Measurements from ENCODE around the gene MTUS2. TPM values are rescaled to one million over a fixed set of nuclear protein-coding genes. Genes with fewer than 3 reads are reported as not detected.
"Not testable (repeated sequence)": the region's sequence is repeated elsewhere in the genome, so short reads cannot be mapped to it uniquely, and the experiment has no call there.

The MTUS2 gene
- total RNA-seq, 1 experiment from 2014 or later = 1.7 TPM

DNA sequence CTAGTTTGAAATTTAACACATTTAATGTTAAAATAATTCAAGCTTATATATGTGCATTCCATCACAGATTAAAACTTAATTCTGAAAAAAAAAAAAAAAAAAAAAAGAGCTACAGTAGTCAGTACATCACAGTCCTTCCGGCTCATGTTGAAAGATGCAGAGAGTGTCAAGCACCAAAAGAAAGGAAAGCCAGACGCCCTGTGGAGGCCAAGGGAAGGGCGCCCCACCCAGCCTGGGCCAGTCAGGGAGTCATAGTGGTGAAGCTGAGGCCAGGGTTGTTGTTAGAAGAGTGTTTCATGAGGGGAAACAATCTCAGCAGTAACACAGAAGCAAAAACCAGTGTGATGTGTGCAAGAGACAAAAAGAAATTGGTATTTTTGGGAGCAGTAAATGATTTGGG, 375.3 kb downstream of the MTUS2 start:
- intact Hi-C loops (cut with micrococcal nuclease; ENCODE audit: unreplicated experiment) = no loop called here
- POLR2A ChIA-PET = interaction anchor here (0.6 kb wide), 1 partner anchor 178 kb away, joined by 4 read pairs; no protein-coding TSS in a partner anchor

DNA sequence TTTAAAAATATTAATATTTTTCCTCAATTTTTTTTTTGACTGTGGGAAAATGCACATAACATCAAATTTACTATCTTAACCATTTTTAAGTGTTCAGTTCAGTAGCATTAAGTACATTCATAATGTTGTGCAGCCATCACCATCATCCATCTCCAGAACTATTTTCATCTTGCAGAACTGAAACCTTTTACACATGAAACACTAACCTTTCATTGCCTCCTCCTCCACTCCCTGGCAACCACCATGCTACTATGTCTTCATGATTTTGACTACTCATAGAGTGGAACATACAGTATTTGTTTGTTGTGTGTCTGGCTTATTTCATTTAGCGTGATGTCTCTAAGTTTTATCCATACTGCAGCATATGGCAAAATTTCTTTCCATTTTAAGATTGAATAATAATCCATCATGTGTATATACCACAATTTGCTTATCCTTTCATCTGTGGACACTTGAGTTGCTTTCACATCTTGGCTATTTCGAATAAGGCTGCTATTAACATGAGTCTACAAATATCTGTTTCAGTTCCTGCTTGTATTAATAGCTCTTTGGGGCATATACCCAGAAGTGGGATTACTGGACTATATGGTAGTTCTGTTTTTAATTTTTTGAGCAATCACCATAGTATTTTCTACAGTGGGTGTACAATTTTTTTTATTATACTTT, 376.4 kb downstream of the MTUS2 start:
- Histone ChIP-seq H3K27me3 (replicated peaks; ENCODE audit: control insufficient read depth, insufficient read depth, low read length) (no peaks in the 10 kb centered on the region), H3K4me1 (no peaks in the 10 kb centered on the region), H3K9me3 (no peaks in the 10 kb centered on the region), H3K36me3 (ENCODE audit: control insufficient read depth, insufficient read depth, low read length) (no peaks in the 10 kb centered on the region), H3K4me3 (ENCODE audit: low read depth, low read length) (no peak overlapping the region)
- Mint-ChIP-seq H3K36me3 (ENCODE audit: insufficient read depth, unreplicated experiment) (no peaks in the 10 kb centered on the region), H3K27me3 (ENCODE audit: insufficient read depth, unreplicated experiment) (no peaks in the 10 kb centered on the region), H3K4me1 (ENCODE audit: low read depth, unreplicated experiment) (no peaks in the 10 kb centered on the region), H3K27ac (ENCODE audit: unreplicated experiment) (no peak overlapping the region), H3K4me3 (ENCODE audit: unreplicated experiment) (no peak overlapping the region), H3K9me3 (ENCODE audit: unreplicated experiment) (peaks cover 6% of the 10 kb centered on the region)
- TF ChIP-seq, protein P1, sequence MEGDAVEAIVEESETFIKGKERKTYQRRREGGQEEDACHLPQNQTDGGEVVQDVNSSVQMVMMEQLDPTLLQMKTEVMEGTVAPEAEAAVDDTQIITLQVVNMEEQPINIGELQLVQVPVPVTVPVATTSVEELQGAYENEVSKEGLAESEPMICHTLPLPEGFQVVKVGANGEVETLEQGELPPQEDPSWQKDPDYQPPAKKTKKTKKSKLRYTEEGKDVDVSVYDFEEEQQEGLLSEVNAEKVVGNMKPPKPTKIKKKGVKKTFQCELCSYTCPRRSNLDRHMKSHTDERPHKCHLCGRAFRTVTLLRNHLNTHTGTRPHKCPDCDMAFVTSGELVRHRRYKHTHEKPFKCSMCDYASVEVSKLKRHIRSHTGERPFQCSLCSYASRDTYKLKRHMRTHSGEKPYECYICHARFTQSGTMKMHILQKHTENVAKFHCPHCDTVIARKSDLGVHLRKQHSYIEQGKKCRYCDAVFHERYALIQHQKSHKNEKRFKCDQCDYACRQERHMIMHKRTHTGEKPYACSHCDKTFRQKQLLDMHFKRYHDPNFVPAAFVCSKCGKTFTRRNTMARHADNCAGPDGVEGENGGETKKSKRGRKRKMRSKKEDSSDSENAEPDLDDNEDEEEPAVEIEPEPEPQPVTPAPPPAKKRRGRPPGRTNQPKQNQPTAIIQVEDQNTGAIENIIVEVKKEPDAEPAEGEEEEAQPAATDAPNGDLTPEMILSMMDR (IDR thresholded peaks at IDR 0.05; ENCODE audit: insufficient read depth in 1 of 2, low read depth in 1 of 2, low read length in 1 of 2, severe bottlenecking in 1 of 2, unreplicated experiment in 1 of 2) = no peak
- intact Hi-C loops (cut with micrococcal nuclease; ENCODE audit: unreplicated experiment) = no loop called here
- POLR2A ChIA-PET = no interaction called here
- no TSS peak for BruUV-seq (replicated peaks)
- no peak for DNase-seq
- CTCF ChIA-PET = no interaction called here

More for the DNA sequence above, 375.3 kb downstream of the MTUS2 start:
- Histone ChIP-seq H3K36me3 (ENCODE audit: control insufficient read depth, insufficient read depth, low read length) (no peaks in the 10 kb centered on the region), H3K9me3 (no peaks in the 10 kb centered on the region), H3K4me1 (no peaks in the 10 kb centered on the region), H3K27me3 (replicated peaks; ENCODE audit: control insufficient read depth, insufficient read depth, low read length) (no peaks in the 10 kb centered on the region), H3K4me3 (ENCODE audit: low read depth, low read length) (no peak overlapping the region)
- Mint-ChIP-seq H3K4me3 (ENCODE audit: unreplicated experiment) (no peak overlapping the region), H3K4me1 (ENCODE audit: low read depth, unreplicated experiment) (no peaks in the 10 kb centered on the region), H3K9me3 (ENCODE audit: unreplicated experiment) (peaks cover 6% of the 10 kb centered on the region), H3K36me3 (ENCODE audit: insufficient read depth, unreplicated experiment) (no peaks in the 10 kb centered on the region), H3K27me3 (ENCODE audit: insufficient read depth, unreplicated experiment) (no peaks in the 10 kb centered on the region), H3K27ac (ENCODE audit: unreplicated experiment) (no peak overlapping the region)
- BruUV-seq (replicated peaks) = no TSS peak
- DNase-seq = no peak
- CTCF ChIA-PET = interaction anchor here (0.6 kb wide), 1 partner anchor 10 kb away, joined by 3 read pairs; no protein-coding TSS in a partner anchor
- TF ChIP-seq, protein P1 (IDR thresholded peaks at IDR 0.05; ENCODE audit: insufficient read depth in 1 of 2, low read depth in 1 of 2, low read length in 1 of 2, severe bottlenecking in 1 of 2, unreplicated experiment in 1 of 2) = no peak

GRCh38 chr13:29202753-29203152, 382.6 kb downstream of the MTUS2 start:
- H3K4me1 ChIP-seq; H3K4me3 Mint-ChIP-seq (ENCODE audit: unreplicated experiment); CTCF ChIA-PET; H3K27ac Mint-ChIP-seq (ENCODE audit: unreplicated experiment); DNase-seq; intact Hi-C loops (cut with micrococcal nuclease; ENCODE audit: unreplicated experiment); H3K9me3 ChIP-seq; H3K27me3 Mint-ChIP-seq (ENCODE audit: insufficient read depth, unreplicated experiment); H3K27me3 ChIP-seq (replicated peaks; ENCODE audit: control insufficient read depth, insufficient read depth, low read length); H3K4me3 ChIP-seq (ENCODE audit: low read depth, low read length); H3K36me3 ChIP-seq (ENCODE audit: control insufficient read depth, insufficient read depth, low read length); BruUV-seq (replicated peaks); H3K4me1 Mint-ChIP-seq (ENCODE audit: low read depth, unreplicated experiment); POLR2A ChIA-PET; H3K36me3 Mint-ChIP-seq (ENCODE audit: insufficient read depth, unreplicated experiment): not testable (repeated sequence)
- H3K9me3 Mint-ChIP-seq (ENCODE audit: unreplicated experiment) = peaks cover 18% of the 10 kb centered on the region
